ENCODE results near the gene LGALS4.

LGALS4 gene

DNA sequence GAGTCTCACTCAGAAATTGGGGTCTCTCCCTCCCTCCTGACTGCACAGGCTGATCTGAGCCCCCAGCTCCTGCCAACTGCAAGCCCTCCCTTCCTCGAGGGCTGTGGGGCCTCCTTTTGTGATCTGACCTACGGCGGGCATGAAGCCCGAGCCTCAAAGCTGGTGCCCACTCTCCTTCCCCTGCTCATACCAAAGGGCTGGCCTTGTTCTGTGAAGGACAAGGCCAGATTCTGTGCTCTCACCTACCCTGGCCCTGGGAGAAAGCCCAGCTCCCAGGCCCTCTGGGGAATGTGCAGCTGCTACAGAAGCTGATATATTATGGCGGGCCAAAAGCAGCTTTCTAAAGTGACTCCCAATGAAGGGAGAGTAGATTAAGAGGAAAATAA, 27.8 kb upstream of the LGALS4 start:
- no peak for DNase-seq
- H3K36me3 ChIP-seq (ENCODE audit: insufficient read depth, low read length) = peaks cover 98% of the 10 kb centered on the region
- no peak overlapping the region for H3K4me2 ChIP-seq (ENCODE audit: insufficient read depth, low read length)
- H3K4me1 ChIP-seq (ENCODE audit: insufficient read depth, low read length) = peaks cover 19% of the 10 kb centered on the region
- TF ChIP-seq EZH2 (IDR thresholded peaks at IDR 0.05; ENCODE audit: borderline replicate concordance, low read depth, low read length, severe bottlenecking) = no peak
- peaks cover 58% of the 10 kb centered on the region for H3K79me2 ChIP-seq (ENCODE audit: insufficient read depth, low read length)
- H4K20me1 ChIP-seq (ENCODE audit: insufficient read depth, low read length) = peaks cover 87% of the 10 kb centered on the region
- H3K9me3 ChIP-seq (ENCODE audit: insufficient read depth, low read length, severe bottlenecking) = no peaks in the 10 kb centered on the region
- H3K9ac ChIP-seq (ENCODE audit: low read depth, low read length) = no peak overlapping the region
- no peak overlapping the region for H3K27ac ChIP-seq (ENCODE audit: low read length)
- no peak overlapping the region for H3K4me3 ChIP-seq (ENCODE audit: low read depth in 1 of 2, low read length in 2 of 2)
- H2AFZ ChIP-seq (ENCODE audit: low read depth, low read length) = no peak overlapping the region
- no peak for ATAC-seq (ENCODE audit: insufficient read depth, low read depth)
- no peaks in the 10 kb centered on the region for H3K27me3 ChIP-seq (ENCODE audit: insufficient read depth, low read length, poor library complexity)

DNA sequence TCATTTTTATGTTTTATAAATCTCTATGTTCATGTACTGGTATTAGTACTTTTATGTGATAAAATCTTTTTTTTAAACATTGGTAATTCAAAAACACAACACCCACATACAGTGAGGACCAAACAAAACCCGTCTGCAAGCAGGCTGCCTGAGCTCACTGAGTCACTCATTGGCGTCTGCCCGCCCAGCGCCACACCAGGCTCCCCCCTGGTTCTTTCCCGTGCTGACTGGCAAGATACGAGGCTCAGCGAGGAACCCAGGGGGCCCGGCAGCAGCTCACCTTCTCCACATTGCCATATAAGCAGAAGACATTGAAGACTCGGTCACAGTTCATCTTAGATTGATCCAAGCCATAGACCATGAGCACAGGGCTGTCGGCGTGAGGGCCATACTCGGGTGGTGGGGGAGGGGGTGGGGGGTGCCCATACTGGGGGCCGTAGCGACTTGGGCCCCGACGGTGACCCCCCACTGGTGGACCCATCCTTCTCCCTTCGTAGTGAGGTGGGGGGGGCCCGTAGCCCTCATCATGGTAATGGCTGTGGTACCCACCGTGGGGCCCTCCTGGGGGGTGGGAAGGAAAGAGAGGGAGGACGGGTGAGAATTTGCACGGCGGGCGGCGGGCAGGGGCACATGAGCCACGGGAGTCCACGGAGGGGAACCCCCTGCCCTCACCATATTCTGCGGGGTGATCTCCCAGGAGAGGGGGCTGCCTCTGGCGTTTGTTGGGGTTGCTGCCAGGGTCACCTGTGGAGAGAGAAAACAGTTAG, 27.3 kb upstream of the LGALS4 start:
- no peak overlapping the region for H3K4me2 ChIP-seq (ENCODE audit: insufficient read depth, low read length)
- H3K4me3 ChIP-seq (ENCODE audit: low read depth in 1 of 2, low read length in 2 of 2) = no peak overlapping the region
- H3K9ac ChIP-seq (ENCODE audit: low read depth, low read length) = no peak overlapping the region
- no peaks in the 10 kb centered on the region for H3K27me3 ChIP-seq (ENCODE audit: insufficient read depth, low read length, poor library complexity)
- no peak overlapping the region for H2AFZ ChIP-seq (ENCODE audit: low read depth, low read length)
- peaks cover 15% of the 10 kb centered on the region; the same call in 1 of the 2 replicates for H3K4me1 ChIP-seq (ENCODE audit: insufficient read depth, low read length)
- H3K79me2 ChIP-seq (ENCODE audit: insufficient read depth, low read length) = peaks cover 52% of the 10 kb centered on the region
- TF ChIP-seq, protein P1, sequence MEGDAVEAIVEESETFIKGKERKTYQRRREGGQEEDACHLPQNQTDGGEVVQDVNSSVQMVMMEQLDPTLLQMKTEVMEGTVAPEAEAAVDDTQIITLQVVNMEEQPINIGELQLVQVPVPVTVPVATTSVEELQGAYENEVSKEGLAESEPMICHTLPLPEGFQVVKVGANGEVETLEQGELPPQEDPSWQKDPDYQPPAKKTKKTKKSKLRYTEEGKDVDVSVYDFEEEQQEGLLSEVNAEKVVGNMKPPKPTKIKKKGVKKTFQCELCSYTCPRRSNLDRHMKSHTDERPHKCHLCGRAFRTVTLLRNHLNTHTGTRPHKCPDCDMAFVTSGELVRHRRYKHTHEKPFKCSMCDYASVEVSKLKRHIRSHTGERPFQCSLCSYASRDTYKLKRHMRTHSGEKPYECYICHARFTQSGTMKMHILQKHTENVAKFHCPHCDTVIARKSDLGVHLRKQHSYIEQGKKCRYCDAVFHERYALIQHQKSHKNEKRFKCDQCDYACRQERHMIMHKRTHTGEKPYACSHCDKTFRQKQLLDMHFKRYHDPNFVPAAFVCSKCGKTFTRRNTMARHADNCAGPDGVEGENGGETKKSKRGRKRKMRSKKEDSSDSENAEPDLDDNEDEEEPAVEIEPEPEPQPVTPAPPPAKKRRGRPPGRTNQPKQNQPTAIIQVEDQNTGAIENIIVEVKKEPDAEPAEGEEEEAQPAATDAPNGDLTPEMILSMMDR (IDR thresholded peaks at IDR 0.05; ENCODE audit: borderline replicate concordance, extremely low read depth, low read length, poor library complexity, severe bottlenecking) = no peak
- no peak for TF ChIP-seq EZH2 (IDR thresholded peaks at IDR 0.05; ENCODE audit: borderline replicate concordance, low read depth, low read length, severe bottlenecking)
- H4K20me1 ChIP-seq (ENCODE audit: insufficient read depth, low read length) = peaks cover 81% of the 10 kb centered on the region
- no peak for DNase-seq
- no peaks in the 10 kb centered on the region for H3K9me3 ChIP-seq (ENCODE audit: insufficient read depth, low read length, severe bottlenecking)
- ATAC-seq (ENCODE audit: insufficient read depth, low read depth) = no peak
- H3K27ac ChIP-seq (ENCODE audit: low read length) = no peak overlapping the region
- peaks cover 96% of the 10 kb centered on the region for H3K36me3 ChIP-seq (ENCODE audit: insufficient read depth, low read length)

DNA sequence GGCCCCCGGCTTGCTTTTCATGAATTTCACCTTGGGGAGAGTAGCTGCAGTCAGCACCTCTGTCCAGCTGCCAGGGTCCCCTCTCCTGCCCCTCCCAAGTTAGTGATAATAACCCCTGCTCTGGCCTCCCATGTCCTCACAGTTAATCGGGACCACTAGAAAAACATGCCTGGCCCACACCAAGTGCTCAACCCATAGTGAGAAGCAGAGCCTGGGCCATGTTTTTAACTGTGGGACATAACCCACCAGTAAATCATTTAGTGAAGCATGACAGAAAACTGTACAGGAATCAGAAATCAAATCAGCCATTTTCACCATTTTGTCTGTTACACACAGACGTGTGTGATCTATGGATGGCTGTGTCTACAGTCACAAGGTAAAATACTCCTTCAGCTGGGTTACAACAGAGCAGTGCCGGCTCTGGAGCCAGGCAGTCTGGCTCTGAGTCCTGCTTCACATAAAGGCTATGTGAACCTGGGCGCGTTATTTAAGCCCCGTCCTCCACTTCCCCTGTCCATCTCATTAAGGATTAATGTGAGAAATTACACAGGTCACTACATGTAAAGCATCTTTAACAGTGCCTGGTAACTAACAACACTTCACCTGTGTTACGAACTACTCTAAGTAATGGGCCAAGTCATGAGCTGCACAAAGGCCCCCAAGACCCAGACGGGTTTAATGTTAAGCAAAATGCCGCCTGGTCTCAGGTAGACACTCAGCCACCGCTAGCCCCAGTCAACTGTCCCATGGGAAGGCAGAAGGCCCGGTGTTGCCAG, 26.4 kb upstream of the LGALS4 start:
- Histone ChIP-seq H3K4me3 (ENCODE audit: low read depth in 1 of 2, low read length in 2 of 2) (no peak overlapping the region), H3K9ac (ENCODE audit: low read depth, low read length) (no peak overlapping the region), H3K4me2 (ENCODE audit: insufficient read depth, low read length) (no peak overlapping the region), H4K20me1 (ENCODE audit: insufficient read depth, low read length) (peaks cover 73% of the 10 kb centered on the region), H2AFZ (ENCODE audit: low read depth, low read length) (no peak overlapping the region), H3K9me3 (ENCODE audit: insufficient read depth, low read length, severe bottlenecking) (no peaks in the 10 kb centered on the region), H3K27me3 (ENCODE audit: insufficient read depth, low read length, poor library complexity) (no peaks in the 10 kb centered on the region), H3K4me1 (ENCODE audit: insufficient read depth, low read length) (peaks cover 11% of the 10 kb centered on the region; the same call in 1 of the 2 replicates), H3K27ac (ENCODE audit: low read length) (no peak overlapping the region), H3K79me2 (ENCODE audit: insufficient read depth, low read length) (peaks cover 44% of the 10 kb centered on the region), H3K36me3 (ENCODE audit: insufficient read depth, low read length) (peaks cover 88% of the 10 kb centered on the region)
- ATAC-seq (ENCODE audit: insufficient read depth, low read depth) = no peak
- TF ChIP-seq, protein P1 (IDR thresholded peaks at IDR 0.05; ENCODE audit: borderline replicate concordance, extremely low read depth, low read length, poor library complexity, severe bottlenecking) = no peak
- TF ChIP-seq EZH2 (IDR thresholded peaks at IDR 0.05; ENCODE audit: borderline replicate concordance, low read depth, low read length, severe bottlenecking) = no peak
- DNase-seq = no peak

Measured in DND-41 (cell line).